Sigmoid colon (tissue), 4 donors: Measurements from ENCODE around the gene MINK1.

Experiments used
- CTCF ChIP-seq, 4 experiments: fragments of 450-650 bp in 3 of 4; fragments of 200-600 bp in 1 of 4; IDR thresholded peaks; one replicate each; pipeline ENCODE4 v1.5.1; 2016 to 2019; ENCODE audit warnings: antibody characterized with exemption in 4 of 4, mild to moderate bottlenecking in 3 of 4, moderate library complexity in 2 of 4
- POLR2AphosphoS5 ChIP-seq, 4 donors: sonication (generic); formaldehyde crosslinking; IDR thresholded peaks; one replicate each; pipeline ENCODE4 v1.6.1; 2017; ENCODE audit warnings: antibody characterized with exemption in 4 of 4

GRCh38 chr17:4945944-4946280 is 112.8 kb downstream of the MINK1 start:
- no peak for TF ChIP-seq CTCF (IDR thresholded peaks at IDR 0.05)
- no peak for TF ChIP-seq POLR2AphosphoS5 (IDR thresholded peaks at IDR 0.05)
